NCI-H146 treated with DMSO at 0.1 percent for 48 hours (cell line): Measurements from ENCODE around the gene PPP1R18.
A peak's percentile ranks its signal among the peaks of the same experiment; 100 is the strongest.
"Not testable (repeated sequence)": the region's sequence is repeated elsewhere in the genome, so short reads cannot be mapped to it uniquely, and the experiment has no call there.

Source experiments
- DNase-seq: peaks from one replicate; lab custom pipeline; 2025; ENCODE audit not compliant: unreplicated experiment; lab: John Stamatoyannopoulos, UW

The PPP1R18 gene, protein sequence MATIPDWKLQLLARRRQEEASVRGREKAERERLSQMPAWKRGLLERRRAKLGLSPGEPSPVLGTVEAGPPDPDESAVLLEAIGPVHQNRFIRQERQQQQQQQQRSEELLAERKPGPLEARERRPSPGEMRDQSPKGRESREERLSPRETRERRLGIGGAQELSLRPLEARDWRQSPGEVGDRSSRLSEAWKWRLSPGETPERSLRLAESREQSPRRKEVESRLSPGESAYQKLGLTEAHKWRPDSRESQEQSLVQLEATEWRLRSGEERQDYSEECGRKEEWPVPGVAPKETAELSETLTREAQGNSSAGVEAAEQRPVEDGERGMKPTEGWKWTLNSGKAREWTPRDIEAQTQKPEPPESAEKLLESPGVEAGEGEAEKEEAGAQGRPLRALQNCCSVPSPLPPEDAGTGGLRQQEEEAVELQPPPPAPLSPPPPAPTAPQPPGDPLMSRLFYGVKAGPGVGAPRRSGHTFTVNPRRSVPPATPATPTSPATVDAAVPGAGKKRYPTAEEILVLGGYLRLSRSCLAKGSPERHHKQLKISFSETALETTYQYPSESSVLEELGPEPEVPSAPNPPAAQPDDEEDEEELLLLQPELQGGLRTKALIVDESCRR

GRCh38 chr6:30686009-30686907 lies at the start of gene PPP1R18:
PPP1R18 (minus strand) TSS chr6:30686645; CDS start chr6:30686018, 627 bp downstream.
- no peak for DNase-seq

DNA sequence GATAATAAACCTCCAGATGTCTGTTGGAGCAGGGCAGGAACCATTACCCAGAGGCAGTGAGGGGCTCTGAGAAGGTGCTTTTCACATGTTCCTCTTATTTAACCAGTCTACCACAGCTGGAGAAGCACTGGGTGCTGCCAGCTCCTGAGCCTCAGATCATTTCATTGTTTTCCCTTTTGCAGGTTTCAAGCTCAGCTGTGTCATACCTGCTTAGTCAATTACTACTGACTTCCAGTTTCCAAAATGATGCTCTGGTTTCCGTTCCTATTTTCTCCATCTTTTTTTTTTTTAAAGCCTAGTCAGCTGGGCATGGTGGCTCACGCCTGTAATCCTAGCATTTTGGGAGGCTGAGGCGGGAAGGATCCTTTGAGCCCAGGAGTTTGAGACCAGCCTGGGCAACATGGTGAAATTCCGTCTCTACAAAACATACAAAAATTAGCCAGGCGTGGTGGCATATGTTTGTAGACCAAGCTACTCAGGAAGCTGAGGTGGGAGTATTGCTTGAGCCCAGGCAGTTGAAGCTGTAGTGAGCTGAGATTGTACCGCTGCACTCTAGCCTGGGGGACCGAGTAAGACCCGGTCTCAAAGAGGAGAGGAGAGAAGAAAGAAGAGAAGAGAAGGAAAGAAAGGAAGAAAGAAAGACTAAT lies 49.3 kb upstream of the PPP1R18 start:
- no peak for DNase-seq

- DNase-seq = no peak
Observed at GRCh38 chr6:30732237-30732943, 45.9 kb upstream of the PPP1R18 start.

- peak; percentile 73 for DNase-seq
Observed at GRCh38 chr6:30730601-30731435, 44.4 kb upstream of the PPP1R18 start.

DNA sequence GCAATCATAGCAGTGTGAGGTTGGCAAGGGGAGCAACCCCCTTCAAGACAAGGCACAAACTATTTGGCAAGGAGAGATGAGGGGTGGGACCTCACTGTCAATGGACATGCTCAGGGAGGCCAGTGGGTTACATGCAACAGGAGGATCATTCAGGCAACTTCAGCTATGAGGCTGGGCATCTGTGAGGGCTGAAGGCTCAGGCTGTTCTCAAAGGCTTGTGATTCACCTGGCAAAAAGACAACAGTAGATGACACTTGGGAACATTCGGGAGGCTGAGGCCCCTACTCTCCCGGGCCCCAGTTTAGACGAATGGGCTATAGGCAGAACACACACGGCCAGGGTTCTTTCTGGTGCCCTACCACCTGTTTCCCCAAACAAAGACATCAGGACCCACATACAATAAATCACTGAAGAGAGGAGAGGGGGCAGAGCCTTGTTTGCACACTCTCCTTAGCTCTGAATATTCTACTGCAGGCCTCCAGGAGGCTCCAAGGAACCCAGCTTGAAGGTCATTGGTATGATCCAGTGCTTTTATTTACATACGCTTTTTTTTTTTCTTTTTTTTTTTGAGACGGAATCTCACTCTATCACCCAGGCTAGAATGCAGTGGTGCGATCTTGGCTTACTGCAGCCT lies 41.6 kb upstream of the PPP1R18 start:
- DNase-seq = no peak

DNA sequence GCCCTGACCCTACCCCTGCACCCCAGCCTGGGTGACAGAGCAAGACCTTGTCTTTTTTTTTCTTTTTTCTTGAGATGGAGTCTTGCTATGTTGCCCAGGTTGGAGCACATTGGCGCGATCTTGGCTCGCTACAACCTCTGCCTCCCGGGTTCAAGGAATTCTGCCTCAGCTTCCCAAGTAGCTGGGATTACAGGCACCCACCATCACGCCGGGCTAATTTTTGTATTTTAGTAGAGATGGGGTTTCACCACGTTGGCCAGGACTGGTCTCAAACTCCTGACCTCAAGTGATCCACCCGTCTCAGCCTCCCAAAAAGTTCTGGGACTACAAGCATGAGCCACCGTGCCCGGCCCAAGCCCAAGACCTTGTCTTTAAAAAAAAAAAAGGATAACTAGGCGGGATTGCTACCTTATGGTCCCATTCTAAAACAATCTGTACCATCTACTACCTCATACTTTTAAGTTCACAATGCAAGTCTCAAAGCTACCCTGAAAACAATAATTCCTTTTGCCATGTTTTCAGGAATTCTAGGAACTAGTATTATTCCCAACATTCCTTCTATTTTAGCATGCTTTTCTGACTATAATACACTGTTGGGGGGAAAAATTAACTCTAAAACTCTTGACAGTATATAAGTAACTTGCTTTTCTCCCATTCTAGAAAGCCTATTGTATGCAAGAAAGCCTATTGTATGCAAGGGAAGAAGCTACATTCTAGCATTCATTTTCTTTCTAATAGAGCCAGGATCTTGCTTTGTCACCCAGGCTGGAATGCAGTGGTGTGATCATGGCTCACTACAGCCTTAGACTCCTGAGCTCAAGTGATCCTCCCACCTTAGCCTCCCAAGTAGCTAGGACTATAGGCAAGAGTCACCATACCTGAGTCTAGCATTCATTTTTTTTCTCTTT lies 40.3 kb upstream of the PPP1R18 start:
- DNase-seq = no peak

- no peak for DNase-seq
Observed at GRCh38 chr6:30725713-30726505, 39.5 kb upstream of the PPP1R18 start.

- no peak for DNase-seq
Observed at GRCh38 chr6:30724906-30725667, 38.6 kb upstream of the PPP1R18 start.

DNA sequence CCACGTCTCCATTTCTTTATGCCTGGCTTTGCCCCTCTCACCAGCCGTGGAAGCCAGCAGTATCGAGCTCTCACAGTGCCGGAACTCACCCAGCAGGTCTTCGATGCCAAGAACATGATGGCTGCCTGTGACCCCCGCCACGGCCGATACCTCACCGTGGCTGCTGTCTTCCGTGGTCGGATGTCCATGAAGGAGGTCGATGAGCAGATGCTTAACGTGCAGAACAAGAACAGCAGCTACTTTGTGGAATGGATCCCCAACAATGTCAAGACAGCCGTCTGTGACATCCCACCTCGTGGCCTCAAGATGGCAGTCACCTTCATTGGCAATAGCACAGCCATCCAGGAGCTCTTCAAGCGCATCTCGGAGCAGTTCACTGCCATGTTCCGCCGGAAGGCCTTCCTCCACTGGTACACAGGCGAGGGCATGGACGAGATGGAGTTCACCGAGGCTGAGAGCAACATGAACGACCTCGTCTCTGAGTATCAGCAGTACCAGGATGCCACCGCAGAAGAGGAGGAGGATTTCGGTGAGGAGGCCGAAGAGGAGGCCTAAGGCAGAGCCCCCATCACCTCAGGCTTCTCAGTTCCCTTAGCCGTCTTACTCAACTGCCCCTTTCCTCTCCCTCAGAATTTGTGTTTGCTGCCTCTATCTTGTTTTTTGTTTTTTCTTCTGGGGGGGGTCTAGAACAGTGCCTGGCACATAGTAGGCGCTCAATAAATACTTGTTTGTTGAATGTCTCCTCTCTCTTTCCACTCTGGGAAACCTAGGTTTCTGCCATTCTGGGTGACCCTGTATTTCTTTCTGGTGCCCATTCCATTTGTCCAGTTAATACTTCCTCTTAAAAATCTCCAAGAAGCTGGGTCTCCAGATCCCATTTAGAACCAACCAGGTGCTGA lies 37.6 kb upstream of the PPP1R18 start:
- not testable (repeated sequence) for DNase-seq

DNA sequence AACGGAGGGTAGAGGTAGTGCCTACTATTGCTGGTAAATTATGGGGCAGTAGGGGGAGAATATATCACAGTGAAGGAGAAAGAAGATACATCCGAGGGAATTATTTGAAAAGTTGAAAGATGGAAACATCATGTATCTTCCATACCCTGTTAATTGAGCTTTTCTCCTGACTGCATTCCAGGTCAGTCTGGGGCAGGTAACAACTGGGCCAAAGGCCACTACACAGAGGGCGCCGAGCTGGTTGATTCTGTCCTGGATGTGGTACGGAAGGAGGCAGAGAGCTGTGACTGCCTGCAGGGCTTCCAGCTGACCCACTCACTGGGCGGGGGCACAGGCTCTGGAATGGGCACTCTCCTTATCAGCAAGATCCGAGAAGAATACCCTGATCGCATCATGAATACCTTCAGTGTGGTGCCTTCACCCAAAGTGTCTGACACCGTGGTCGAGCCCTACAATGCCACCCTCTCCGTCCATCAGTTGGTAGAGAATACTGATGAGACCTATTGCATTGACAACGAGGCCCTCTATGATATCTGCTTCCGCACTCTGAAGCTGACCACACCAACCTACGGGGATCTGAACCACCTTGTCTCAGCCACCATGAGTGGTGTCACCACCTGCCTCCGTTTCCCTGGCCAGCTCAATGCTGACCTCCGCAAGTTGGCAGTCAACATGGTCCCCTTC lies 36.9 kb upstream of the PPP1R18 start:
- not testable (repeated sequence) for DNase-seq

- peak; percentile 37 for DNase-seq
Observed at GRCh38 chr6:30722280-30723112, 36.1 kb upstream of the PPP1R18 start.

GRCh38 chr6:30722025-30722279 lies 35.5 kb upstream of the PPP1R18 start:
- DNase-seq = not testable (repeated sequence)

DNA sequence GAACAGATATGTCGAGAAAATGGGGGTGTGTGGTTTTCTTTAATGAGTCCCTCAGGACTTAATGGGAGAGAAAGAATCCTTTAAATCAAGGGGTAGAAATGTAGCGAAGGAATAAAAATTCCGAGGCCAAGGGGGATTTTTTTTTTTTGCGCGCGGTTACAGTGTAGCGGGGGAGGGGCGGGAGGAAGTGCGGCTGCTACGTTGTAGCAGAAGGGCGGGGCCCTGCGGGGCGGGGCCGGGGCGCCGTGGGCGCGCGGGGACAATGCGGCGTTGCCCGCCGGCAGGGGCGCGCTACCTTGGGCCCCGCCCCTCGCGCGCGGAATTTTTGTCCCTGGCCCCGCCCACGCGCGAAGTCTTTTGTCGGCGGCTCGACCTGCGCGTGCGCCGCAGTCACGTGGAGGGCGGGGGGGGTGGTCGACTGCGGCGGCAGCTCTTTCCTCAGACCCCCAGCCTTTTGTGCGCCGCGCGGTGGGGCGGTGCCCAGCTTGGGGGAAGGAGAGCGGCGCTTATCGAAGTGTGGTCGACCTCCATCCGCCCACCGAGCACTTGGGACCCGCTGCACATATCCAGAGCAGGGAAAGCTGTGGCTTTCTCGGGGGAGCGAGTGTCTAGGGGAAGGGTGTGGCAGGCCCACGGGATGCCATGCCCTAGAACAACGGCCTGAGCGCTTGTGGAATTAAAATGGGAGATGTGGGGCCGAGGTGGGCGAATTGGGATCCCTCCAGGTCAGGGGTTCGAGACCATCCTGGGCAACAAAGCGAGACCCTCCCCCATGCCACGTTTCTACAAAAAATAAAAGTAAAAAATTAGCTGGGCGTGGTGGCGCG lies 35.0 kb upstream of the PPP1R18 start:
- DNase-seq = peak; percentile 72
